C1 segment of cervical spinal cord (tissue), 14 donors: Measurements from ENCODE around the gene AGO4.
"Not testable (repeated sequence)": the region's sequence is repeated elsewhere in the genome, so short reads cannot be mapped to it uniquely, and the experiment has no call there.

Source experiments
- DNase-seq, 14 donors: peaks; one replicate each; lab custom pipeline; 2025; lab: John Stamatoyannopoulos, UW

Gene AGO4

GRCh38 chr1:35810096-35810881 lies 2.5 kb downstream of the AGO4 start:
- no peak for DNase-seq

DNA sequence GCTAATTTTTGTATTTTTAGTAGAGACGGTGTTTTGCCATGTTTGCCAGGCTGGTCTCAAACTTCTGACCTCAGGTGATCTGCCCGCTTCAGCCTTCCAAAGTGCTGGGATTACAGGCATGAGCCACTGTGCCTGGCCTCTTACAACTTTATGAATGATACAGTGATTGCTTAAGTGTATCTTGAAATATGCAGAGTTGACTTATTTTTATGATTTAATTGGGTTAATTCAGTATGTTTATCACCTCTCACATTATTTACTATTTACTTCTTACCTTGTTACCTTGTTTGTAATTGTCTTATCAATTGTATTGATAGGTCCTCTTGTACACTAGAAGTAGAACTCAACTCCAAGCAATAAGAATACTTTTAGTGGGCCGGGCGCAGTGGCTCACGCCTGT lies 4.9 kb downstream of the AGO4 start:
- not testable (repeated sequence) for DNase-seq

DNA sequence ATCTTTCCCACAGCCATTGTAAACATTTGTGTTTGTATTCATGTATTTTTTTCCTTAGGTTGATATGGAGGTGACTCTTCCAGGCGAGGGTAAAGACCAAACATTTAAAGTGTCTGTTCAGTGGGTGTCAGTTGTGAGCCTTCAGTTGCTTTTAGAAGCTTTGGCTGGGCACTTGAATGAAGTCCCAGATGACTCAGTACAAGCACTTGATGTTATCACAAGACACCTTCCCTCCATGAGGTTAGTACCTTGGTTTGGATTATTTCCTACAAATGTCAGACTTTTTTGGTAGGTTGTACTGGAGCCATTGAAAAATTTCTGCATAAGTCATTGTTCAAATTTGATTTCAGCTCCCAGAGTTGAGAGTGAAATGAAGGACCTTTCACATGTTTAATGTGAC lies 17.4 kb downstream of the AGO4 start:
- no peak for DNase-seq

DNA sequence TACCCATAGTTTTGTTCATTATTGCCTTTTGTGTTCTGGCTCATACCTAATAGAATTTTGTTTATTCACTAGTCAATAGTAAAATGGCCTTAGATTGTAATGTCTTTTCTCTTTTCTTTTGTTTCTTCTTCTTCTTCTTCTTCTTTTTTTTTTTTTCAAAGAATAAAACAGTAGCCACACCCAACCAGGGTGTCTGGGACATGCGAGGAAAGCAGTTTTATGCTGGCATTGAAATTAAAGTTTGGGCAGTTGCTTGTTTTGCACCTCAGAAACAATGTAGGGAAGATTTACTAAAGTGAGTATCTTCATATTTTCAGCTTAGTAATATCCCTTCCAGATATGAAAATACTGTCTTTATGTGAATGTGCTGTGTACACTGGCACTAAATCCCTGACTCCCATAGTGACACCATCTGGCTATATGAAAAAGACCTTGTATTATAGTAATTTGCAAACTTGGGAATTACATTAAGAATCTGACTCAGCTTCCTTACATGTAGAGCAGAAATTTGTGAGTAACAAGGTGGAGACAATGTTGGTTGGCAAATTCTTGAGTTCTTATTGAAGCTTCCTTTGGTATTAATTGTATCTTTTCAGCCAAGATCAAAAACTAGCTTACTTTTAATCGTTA lies 24.6 kb downstream of the AGO4 start:
- no peak for DNase-seq

- DNase-seq, result no peak
Measured at GRCh38 chr1:35833395-35833794, 25.6 kb downstream of the AGO4 start.

- no peak for DNase-seq
Measured at GRCh38 chr1:35834218-35834617, 26.4 kb downstream of the AGO4 start.

- no peak for DNase-seq
Measured at GRCh38 chr1:35835398-35835797, 27.6 kb downstream of the AGO4 start.

- no peak for DNase-seq
Measured at GRCh38 chr1:35836734-35837133, 28.9 kb downstream of the AGO4 start.

DNA sequence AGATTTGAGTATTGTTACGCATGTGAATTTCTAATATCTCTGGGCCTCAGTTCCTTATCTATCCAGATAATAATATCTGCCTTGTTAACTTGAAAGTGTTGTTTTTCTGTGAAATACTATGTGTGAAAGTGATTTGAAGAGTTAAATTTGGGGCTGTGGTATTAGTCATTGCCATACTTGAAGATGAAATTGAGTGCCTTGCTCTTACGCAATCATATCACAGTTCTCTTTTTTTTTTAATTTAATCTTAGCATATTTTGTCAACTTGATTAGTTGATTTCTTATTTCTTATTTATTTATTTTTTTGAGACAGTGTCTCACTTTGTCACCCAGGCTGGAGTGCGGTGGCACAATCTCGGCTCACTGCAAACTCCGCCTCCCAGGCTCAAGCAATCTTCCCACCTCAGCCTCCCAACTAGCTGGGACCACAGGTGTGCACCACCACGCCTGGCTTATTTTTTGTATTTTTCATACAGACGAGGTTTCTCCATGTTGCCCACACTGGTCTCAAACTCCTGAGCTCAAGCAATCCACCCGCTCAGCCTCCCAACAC lies 31.0 kb downstream of the AGO4 start:
- DNase-seq, result no peak

DNA sequence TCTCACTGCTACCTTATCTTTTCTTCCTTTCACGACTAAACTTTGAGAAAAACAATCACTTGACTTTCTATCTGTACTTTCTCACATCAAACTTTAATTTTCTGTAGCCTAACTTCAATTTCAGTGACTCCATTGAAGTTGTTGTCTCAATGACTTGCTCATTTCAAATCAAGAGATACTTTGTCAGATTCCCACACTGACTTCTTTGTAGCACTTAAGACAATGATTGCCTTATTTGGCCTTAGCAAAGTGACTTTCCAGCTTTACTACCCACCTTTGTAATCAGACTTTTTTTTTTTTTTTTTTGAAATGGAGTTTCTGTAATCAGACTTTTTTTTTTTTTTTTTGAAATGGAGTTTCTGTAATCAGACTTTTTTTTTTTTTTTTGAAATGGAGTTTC lies 37.0 kb downstream of the AGO4 start:
- DNase-seq, result no peak

GRCh38 chr1:35845766-35846165 lies 38.0 kb downstream of the AGO4 start:
- peak in 4 of 14 donors; percentile 7 to 26 (median 12) for DNase-seq

- no peak for DNase-seq
Measured at GRCh38 chr1:35847935-35848565, 40.2 kb downstream of the AGO4 start.

GRCh38 chr1:35850051-35850450 lies 42.2 kb downstream of the AGO4 start:
- no peak for DNase-seq

- no peak for DNase-seq
Measured at GRCh38 chr1:35850716-35851115, 42.9 kb downstream of the AGO4 start.

DNA sequence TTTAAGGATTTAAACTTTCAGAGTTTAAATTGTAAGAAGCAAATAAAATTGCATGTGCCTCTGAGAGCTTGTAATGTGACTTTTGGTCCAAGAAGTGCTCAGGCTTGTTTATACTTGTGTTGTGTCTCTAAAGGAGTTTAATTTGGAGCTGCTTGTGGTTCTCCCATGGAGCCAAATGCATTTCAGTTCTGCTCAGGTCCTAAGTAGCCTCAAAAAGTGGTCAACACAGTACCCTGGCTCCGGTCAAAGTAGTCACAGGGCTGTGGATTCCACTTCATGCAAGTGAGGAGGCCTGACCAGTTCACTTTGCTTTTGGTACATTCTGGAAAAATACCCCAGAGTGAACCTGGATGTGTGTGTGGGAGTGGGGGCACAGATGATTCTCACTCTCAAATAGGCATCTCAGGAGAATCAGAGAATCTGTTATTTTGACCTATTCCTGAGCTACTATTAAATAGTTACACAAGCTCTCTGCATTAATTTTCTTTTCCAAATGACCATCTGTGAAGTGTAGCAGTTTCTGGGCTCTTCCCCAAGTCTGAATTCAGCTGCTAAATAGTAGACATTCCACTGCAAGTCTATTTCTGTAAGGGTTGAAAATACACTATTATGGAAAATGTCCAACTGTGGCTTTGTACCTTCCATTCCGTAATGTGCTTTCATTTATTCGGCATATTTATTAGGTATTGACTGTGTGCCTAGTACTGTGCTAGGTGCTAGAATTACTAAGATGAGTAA lies 43.5 kb downstream of the AGO4 start:
- peak in 5 of 14 donors; percentile 4 to 77 (median 21) for DNase-seq

DNA sequence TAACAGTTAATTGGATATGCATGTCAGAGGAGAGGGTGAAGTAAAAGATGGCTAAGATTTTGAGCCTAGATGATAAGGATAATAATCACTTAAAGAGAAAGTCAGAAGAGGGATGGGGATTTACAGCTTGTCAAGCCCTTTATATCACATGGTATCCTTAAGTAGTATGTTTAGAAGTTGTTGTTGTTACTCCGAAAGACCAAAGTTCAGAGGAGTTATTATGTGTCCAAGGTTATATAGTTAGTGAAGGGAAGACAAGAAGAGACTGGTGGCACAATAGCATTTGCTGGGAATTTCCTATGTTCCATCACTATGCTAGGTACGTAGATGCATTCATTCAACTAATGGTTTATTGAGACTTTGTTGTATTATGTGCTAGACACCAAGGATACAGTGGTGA lies 44.4 kb downstream of the AGO4 start:
- DNase-seq, result no peak

DNA sequence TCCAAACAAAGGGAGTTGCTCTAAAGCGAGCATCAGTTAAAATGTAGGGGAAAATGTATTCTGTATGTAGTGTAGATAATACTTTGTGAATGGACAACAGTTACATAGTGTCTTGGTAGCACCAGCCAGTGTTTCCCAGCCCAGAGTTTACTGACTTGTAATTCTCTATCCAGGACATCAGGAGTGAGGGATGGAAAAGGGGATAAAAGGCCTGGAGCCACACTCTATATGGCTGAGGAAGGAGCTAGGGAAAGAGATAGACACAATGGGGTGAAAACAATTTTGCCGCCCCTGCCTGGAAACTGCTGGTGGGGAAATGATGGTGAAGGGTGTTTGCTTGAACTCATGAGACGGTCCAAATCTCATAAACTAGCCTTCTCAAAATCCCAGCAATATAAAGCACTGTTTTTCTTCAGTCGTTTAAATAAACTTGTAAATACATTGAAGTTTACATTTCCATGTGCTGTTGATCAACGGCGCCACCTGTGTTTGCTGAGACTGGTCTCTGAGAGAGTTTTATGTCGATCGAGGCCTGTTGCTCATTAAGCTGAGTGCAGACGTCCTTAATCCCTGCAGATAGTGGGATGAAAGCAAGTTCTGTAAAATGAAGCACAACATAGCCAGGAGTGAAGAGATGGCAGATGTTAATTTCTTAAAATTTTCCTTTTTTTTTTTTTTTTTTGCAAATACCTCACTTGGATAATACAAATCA lies 47.3 kb downstream of the AGO4 start:
- no peak for DNase-seq

DNA sequence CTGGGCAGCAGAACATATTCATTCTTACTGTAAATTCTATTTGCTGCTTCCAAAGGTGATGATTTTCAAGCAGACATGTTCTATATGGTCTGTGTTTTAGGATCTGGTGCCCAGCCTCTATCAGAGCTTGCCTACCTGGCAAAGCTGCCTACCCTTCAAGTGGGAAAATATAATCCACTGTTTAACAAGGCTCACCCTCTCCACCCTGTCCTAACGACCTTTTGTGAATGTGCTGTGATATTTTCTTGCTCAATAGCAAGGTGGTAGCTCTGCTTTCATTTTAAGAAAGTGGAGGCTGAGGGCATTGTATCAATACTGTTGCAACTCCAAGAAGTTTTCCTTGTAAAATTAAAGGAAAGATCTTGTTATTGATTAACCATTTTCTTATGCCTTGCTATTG lies 49.1 kb downstream of the AGO4 start:
- no peak for DNase-seq

DNA sequence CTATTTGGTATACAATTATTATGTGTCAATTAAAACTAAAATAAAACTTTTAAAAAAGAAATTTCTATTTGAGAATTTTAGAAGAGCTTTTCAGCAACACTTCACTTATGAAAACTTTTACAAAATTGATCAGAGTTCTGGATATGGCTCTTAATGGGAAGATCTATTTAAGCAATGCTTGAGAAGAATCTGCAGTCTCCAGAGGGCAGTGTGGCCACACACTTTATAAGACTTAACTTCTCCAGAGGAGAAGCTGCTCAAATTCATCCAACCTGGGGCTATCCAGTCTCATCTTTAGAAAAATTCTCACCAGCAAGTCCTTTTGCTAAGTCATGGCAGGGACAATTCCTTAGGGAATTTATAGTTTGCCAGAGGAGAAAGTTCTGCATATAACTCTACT lies 50.0 kb downstream of the AGO4 start:
- no peak for DNase-seq

- no peak for DNase-seq
Measured at GRCh38 chr1:35860696-35861095, 52.9 kb downstream of the AGO4 start.

DNA sequence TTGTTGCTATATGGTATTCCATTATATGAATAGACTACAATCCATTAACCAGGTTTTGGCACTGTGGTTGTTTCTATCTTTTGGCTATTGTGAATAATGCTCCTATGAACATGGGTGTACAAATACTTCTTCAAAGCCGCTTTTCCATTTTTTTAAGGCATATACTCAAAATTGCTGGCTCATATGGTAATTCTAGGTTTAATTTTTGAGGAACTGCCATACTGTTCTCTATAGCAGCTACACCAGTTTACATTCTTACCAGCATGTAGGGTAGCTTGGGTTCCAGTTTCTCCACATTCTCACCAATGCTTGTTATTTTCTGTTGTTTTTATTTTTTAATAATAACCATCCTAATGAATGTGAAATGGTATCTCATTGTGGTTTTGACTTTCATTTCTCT lies 55.3 kb downstream of the AGO4 start:
- no peak for DNase-seq
